Measurements from ENCODE around the gene AP5Z1.

AP5Z1 gene

GRCh38 chr7:4823441-4824119 is 48.2 kb downstream of the AP5Z1 start:
- no peak for DNase-seq

GRCh38 chr7:4824120-4824775 is 48.8 kb downstream of the AP5Z1 start:
- no peak for DNase-seq

- no peak for DNase-seq
Measured at GRCh38 chr7:4825081-4825480, 49.7 kb downstream of the AP5Z1 start.

- no peak for DNase-seq
Measured at GRCh38 chr7:4828720-4829383, 53.4 kb downstream of the AP5Z1 start.

DNA sequence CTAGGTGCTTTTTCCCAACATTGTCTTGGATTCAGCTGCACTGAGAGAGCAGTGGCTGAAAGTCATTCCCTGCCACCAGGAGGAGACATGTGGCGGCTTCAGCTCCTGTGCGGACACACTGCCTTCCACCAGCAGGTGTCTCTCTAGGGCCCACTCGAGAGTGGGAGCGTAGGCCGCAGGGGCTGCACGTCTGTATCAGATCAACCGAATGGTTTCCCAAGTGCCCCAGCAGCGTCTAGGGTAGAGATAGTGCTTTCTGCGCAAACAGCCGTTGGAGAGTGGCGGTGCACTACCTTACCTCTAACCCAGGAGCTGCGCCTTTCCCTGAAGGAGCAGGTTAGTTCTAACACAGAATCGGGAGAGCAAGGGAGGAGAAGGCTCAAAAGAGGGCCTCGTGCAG is 54.8 kb downstream of the AP5Z1 start:
- peak; percentile 40 for DNase-seq

- no peak for DNase-seq
Measured at GRCh38 chr7:4831723-4832495, 56.5 kb downstream of the AP5Z1 start.

DNA sequence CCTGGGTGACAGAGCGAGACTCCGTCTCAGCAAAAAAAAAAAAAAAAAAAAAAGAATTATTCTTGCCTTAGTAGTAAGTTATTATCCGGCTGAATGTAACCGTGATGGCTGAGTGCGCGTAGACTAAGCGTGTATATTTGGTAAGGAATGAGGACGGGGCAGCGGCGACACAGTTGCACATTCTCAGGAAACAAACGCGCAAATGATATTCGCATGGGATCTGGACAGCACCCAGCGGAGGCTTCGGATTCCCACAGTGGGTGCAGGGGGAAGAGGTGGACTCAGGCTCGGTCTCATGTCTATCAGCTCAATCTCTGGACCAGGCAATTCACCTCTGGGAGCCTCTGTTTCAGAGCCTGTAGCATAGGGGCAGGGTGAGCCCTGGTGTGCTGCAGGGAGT is 57.3 kb downstream of the AP5Z1 start:
- DNase-seq = no peak

GRCh38 chr7:4833176-4833575 is 57.8 kb downstream of the AP5Z1 start:
- no peak for DNase-seq

DNA sequence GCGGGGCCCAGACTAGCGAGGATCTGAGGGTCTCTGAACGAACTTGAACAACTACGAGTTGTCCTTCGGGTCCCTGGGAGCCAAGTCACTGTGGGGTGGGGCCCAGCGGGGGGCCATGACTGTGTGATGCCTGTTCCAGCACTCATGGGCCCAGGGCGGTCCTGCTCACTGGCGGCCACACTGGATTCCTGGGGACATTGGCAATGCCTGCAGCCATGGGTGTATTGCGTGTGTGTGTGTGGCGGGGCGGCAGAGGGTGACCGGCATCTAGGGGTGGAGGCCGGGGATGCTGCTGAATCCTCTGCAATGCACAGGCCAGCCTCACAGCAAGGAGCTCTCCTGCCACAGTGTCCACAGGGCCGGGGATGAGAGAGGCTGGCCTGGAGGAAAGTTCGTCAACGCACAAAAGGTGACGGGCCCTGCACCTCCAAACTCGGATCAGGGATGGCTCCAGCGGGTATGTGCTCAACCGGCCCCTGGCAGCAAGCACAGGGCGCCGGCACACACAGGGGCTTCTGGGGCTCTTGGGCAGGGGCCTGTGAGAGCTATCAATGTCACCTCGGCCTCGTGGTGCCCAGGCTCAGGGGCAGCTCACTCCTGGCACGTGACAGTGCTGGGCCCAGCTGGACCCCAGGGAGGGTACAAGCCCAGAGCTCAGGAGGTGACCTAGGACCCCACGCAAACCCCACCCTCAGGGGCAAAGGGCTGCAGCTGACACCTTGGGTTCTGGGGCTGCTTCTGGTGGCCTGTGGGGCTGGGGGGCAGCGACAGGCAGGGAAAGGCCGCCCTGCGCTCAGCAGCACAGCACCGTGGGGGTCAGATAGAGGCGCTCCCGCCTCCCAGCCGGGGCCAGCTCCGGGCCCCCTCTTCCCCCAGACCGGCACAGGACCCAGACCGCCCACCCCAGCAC is 58.5 kb downstream of the AP5Z1 start:
- DNase-seq = no peak

DNA sequence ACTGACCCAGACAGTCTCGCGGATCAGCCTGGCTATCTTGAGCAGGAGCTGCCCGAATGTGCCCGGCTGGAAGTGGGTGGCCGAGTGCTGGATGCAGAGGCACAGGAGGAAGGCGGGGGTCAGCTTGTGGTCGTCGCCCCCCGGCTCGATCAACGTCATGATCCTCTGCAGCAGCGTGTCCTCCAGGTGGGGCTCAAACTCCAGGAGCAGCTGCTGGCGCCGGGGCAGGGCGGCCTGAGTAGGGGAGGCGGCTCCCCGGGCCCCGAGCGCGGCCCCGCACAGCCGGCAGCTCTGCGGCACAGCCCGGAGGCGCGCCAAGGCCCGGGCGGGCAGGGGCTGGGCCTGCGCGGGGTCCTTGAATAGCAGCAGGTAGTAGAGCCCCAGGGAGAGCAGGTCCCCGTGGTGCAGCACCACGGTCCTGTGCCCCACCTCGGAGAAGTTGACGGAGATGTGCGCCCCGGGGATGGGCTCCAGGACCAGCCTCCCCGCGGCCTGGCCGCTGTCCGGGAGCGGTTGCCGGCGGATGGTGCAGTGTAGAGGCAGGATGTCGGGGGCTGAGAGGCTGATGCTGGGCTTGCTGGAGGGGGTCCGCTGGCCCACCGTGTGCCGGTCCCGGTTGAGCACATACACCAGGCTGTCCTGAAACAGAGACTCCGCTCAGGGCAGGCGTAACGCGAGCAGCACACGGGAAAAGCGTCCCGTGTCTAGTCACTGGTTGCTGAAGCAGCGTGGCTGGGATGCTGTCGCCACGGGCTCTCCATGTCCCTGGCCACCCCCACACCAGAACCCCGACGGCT is 59.4 kb downstream of the AP5Z1 start:
- no peak for DNase-seq

DNA sequence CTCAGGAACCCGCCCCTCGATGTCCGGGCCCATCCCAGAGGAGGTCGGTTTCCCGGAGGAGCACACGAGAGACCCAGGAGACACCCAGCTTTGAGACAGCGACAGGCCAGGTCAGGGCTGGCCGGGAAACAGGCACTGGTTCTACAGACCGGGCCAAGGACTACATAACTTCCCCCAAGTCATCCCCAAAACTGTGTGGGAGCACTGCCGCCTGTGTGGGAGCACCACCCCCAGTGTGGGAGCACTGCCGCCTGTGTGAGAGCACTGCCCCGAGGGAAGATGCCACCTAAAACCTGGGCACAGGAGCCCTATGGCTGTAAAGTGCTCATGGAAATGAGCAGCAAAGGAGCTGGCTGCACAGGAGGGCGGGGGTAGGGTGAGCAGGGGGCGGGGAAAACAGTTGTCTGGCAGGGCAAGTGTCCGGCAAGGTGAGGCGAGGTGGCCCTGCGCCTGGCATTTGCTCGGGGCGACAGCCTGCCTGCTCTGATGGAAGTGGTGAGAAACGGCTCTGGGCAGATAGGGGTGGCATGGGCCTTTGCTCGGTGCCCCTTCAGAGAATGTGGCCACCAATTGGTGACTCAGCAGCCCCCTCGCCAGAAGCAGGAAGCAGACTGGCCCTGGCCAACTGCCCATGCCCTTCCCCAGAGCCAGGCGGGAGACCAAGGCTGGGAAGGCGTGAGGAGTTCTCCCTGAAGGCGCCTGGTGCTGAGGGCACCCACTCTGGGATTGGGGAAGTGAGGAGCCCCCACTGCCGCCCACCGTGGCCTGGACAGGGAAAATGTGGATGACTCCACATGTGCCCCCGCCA is 60.2 kb downstream of the AP5Z1 start:
- DNase-seq = no peak

- no peak for DNase-seq
Measured at GRCh38 chr7:4836206-4836661, 60.8 kb downstream of the AP5Z1 start.

DNA sequence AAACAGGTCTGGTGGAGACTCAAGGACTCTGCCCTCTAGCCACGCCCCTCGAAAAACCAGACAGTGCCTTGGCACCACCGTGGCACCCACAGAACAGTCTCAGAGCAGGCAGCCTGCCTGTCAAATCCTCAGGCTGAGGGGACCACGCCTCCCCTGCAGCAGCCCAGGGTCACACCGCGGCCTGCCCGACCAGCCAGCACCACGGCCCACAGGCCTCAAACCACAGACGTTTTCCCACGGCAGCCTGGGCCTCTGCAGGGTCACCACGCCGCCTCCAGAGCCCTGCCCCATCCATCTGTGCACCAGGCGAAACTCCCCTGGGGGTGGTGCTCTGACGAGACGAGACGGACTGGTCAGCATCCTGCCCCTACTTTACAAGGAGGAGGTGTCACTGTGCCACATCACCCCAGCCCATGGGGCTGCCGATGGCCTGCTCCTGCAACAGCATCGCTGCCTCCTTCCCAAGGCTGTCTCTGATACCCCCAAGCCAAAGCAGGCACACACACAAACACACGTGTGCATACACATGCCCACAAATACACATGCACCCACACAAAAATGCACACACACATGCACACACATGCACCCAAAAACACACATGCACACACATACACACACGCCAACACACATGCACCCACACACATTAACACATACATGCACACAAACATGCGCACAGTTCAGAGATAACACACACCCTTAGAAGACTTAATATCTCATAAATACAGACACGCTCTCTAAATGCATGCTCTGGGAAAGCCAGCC is 61.8 kb downstream of the AP5Z1 start:
- no peak for DNase-seq

DNA sequence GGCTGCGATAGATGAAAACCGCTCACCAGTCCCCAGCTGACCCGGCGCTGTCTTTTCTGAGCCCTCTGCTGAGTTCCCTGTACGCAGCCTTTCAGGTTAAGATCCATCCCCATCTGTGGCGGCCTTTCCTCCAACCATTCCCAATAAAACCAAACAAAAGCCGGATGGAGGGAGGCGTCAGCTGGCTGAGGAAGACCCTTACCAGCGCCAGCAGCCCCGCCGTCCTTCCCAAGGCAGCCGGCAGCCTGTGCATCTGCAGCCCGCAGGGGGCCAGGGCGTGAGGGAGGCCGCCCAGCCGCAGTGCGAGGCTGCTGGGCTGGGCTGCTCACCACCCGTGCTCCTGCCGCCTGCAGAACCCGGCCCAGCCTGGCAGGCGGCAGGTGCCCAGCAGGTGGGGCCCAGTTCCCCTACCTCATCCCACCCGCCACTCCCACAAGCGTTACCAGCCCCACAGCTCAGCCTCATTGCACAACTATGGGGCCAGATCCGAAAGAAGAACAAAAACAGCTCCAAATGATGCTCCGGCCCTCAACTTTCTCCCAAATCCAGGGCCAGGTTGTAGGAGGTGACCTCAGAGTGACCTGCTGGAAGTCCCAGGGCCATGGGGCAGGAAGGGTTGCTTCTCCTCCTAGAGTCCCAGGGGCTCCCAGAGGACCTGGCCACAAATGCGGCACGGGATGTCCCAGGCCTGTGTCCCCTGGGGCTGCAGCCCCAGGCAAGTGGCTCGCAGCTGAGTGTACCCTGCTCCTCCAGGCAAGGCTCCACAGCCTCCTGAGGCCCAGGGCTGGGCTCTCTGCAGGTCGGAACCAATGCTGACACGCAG is 62.6 kb downstream of the AP5Z1 start:
- DNase-seq = no peak

GRCh38 chr7:4838626-4839334 is 63.4 kb downstream of the AP5Z1 start:
- no peak for DNase-seq

DNA sequence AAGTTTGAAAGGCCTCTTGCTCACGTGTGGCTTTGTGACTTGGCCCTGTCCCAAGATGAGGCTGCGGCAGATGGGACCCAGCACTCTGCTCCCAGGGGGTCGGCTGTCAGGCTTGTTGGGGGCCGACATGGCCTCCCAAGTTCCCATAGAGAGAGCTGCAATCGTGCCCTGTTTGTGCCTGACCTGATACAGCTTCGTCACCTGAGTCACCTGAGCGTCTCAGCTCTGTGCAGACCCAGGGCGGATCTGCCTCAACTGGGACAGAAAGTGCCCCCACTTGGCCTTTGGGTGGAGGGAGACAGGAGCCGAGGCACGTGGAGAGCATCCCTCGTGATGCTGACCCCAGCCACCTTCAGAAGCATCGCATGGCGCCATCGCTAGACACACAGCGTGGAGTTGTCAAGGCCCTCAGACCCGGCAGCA is 64.7 kb downstream of the AP5Z1 start:
- DNase-seq = no peak

All from NCI-H226 (cell line).